ENCODE data around the gene LDB2. TPM values are rescaled to one million over a fixed set of nuclear protein-coding genes. Genes with fewer than 3 reads are reported as not detected.

The LDB2 gene
- total and polyA plus RNA-seq, 2 donors (not counting 1 experiment from before 2014, with no cell fraction given) = 41.6 to 78.3 TPM

DNA sequence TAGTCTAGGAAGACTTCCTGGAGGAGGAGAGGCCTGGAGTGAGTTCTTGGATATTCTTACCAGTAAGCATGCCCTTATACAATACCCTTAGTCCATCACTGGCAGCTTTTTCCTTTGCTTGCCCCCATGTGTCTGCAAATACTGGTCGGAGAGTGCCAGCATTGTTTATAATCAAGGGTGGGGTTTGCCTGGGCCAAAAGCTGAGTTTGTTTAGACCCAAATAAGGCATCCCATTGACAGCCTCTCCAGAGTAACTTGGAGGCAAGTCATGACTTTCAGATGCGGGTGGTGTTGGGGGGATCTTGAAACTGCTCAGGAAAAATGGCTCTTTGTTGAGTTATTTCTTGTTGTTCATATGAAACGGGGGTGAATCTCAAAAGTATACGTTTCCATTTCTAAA, 413.7 kb downstream of the LDB2 start:
- Histone ChIP-seq H2AFZ (ENCODE audit: low read length) (no peak overlapping the region), H3K4me3 (replicated peaks in 1 of 4; ENCODE audit: control extremely low read depth in 1 of 4, insufficient read depth in 1 of 4, low read depth in 3 of 4, low read length in 4 of 4) (no peak overlapping the region), H3K9me3 (ENCODE audit: control insufficient read depth, insufficient read depth, low read depth, low read length) (no peaks in the 10 kb centered on the region), H4K20me1 (ENCODE audit: control insufficient read depth, extremely low read depth, insufficient read depth, low read length) (no peaks in the 10 kb centered on the region), H3K36me3 (ENCODE audit: control insufficient read depth, insufficient read depth, low read length) (no peaks in the 10 kb centered on the region), H3K27me3 (ENCODE audit: control insufficient read depth, insufficient read depth, low read length) (no peaks in the 10 kb centered on the region), H3K9ac (ENCODE audit: insufficient read depth, low read length) (no peak overlapping the region), H3K79me2 (ENCODE audit: control insufficient read depth, insufficient read depth, low read length) (no peaks in the 10 kb centered on the region), H3K4me2 (ENCODE audit: extremely low read depth, insufficient read depth, low read length) (no peak overlapping the region), H3K4me1 (ENCODE audit: control insufficient read depth, extremely low read depth, insufficient read depth, low read length) (no peaks in the 10 kb centered on the region), H3K27ac (ENCODE audit: insufficient read depth, low read length) (no peak overlapping the region)
- TF ChIP-seq EZH2 (IDR thresholded peaks at IDR 0.05; ENCODE audit: low read length, missing control alignments) = no peak
- TF ChIP-seq, protein P1, sequence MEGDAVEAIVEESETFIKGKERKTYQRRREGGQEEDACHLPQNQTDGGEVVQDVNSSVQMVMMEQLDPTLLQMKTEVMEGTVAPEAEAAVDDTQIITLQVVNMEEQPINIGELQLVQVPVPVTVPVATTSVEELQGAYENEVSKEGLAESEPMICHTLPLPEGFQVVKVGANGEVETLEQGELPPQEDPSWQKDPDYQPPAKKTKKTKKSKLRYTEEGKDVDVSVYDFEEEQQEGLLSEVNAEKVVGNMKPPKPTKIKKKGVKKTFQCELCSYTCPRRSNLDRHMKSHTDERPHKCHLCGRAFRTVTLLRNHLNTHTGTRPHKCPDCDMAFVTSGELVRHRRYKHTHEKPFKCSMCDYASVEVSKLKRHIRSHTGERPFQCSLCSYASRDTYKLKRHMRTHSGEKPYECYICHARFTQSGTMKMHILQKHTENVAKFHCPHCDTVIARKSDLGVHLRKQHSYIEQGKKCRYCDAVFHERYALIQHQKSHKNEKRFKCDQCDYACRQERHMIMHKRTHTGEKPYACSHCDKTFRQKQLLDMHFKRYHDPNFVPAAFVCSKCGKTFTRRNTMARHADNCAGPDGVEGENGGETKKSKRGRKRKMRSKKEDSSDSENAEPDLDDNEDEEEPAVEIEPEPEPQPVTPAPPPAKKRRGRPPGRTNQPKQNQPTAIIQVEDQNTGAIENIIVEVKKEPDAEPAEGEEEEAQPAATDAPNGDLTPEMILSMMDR (conservative IDR thresholded peaks at IDR 0.05 in 1 of 2, IDR thresholded peaks at IDR 0.05 in 1 of 2; ENCODE audit: low read depth in 1 of 2, low read length in 2 of 2) = no peak
- DNase-seq (ENCODE audit: low read depth in 2 of 2) = no peak

GRCh38 chr4:16483540-16483939, 414.9 kb downstream of the LDB2 start:
- Histone ChIP-seq H2AFZ (ENCODE audit: low read length) (no peak overlapping the region), H3K27me3 (ENCODE audit: control insufficient read depth, insufficient read depth, low read length) (no peaks in the 10 kb centered on the region), H3K4me1 (ENCODE audit: control insufficient read depth, extremely low read depth, insufficient read depth, low read length) (no peaks in the 10 kb centered on the region), H3K27ac (ENCODE audit: insufficient read depth, low read length) (no peak overlapping the region), H3K4me2 (ENCODE audit: extremely low read depth, insufficient read depth, low read length) (no peak overlapping the region), H3K79me2 (ENCODE audit: control insufficient read depth, insufficient read depth, low read length) (no peaks in the 10 kb centered on the region), H3K9ac (ENCODE audit: insufficient read depth, low read length) (no peak overlapping the region), H3K36me3 (ENCODE audit: control insufficient read depth, insufficient read depth, low read length) (no peaks in the 10 kb centered on the region), H3K9me3 (ENCODE audit: control insufficient read depth, insufficient read depth, low read depth, low read length) (no peaks in the 10 kb centered on the region), H3K4me3 (replicated peaks in 1 of 4; ENCODE audit: control extremely low read depth in 1 of 4, insufficient read depth in 1 of 4, low read depth in 3 of 4, low read length in 4 of 4) (no peak overlapping the region), H4K20me1 (ENCODE audit: control insufficient read depth, extremely low read depth, insufficient read depth, low read length) (no peaks in the 10 kb centered on the region)
- DNase-seq (ENCODE audit: low read depth in 2 of 2) = no peak
- TF ChIP-seq, protein P1 (conservative IDR thresholded peaks at IDR 0.05 in 1 of 2, IDR thresholded peaks at IDR 0.05 in 1 of 2; ENCODE audit: low read depth in 1 of 2, low read length in 2 of 2) = no peak
- TF ChIP-seq EZH2 (IDR thresholded peaks at IDR 0.05; ENCODE audit: low read length, missing control alignments) = no peak

DNA sequence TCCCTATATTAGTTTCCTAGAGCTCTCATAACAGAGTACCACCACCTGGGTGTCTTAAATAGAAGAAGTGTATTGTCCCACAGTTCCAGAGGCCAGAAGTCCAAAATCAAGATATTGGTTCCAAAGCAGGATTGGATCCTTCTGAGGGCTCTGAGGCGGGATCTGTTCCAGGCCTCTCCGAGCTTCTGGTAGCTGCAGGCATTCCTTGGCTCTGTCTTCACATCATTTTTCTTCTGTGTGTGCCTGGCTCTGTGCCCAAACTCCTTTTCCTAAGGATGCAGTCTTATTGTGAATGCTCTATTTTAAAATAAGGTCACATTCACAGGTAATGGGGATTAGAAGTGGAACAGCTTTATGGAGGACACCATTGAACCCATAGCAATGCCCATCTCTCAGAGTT, 418.4 kb downstream of the LDB2 start:
- peak in 1 of 2 donors; percentile 38 for DNase-seq (ENCODE audit: low read depth in 2 of 2)

More for the DNA sequence above, 418.4 kb downstream of the LDB2 start:
- Histone ChIP-seq H3K9ac (ENCODE audit: insufficient read depth, low read length) (no peak overlapping the region), H3K36me3 (ENCODE audit: control insufficient read depth, insufficient read depth, low read length) (no peaks in the 10 kb centered on the region), H3K79me2 (ENCODE audit: control insufficient read depth, insufficient read depth, low read length) (no peaks in the 10 kb centered on the region), H3K4me2 (ENCODE audit: extremely low read depth, insufficient read depth, low read length) (no peak overlapping the region), H2AFZ (ENCODE audit: low read length) (no peak overlapping the region), H3K4me3 (replicated peaks in 1 of 4; ENCODE audit: control extremely low read depth in 1 of 4, insufficient read depth in 1 of 4, low read depth in 3 of 4, low read length in 4 of 4) (no peak overlapping the region), H3K4me1 (ENCODE audit: control insufficient read depth, extremely low read depth, insufficient read depth, low read length) (no peaks in the 10 kb centered on the region), H3K9me3 (ENCODE audit: control insufficient read depth, insufficient read depth, low read depth, low read length) (no peaks in the 10 kb centered on the region), H3K27ac (ENCODE audit: insufficient read depth, low read length) (no peak overlapping the region), H3K27me3 (ENCODE audit: control insufficient read depth, insufficient read depth, low read length) (peaks cover 3% of the 10 kb centered on the region), H4K20me1 (ENCODE audit: control insufficient read depth, extremely low read depth, insufficient read depth, low read length) (no peaks in the 10 kb centered on the region)
- TF ChIP-seq, protein P1 (conservative IDR thresholded peaks at IDR 0.05 in 1 of 2, IDR thresholded peaks at IDR 0.05 in 1 of 2; ENCODE audit: low read depth in 1 of 2, low read length in 2 of 2) = no peak
- TF ChIP-seq EZH2 (IDR thresholded peaks at IDR 0.05; ENCODE audit: low read length, missing control alignments) = no peak
